ENCODE data around the gene POTEB3.
"Not testable (repeated sequence)": the region's sequence is repeated elsewhere in the genome, so short reads cannot be mapped to it uniquely, and the experiment has no call there.

- not testable (repeated sequence) for TF ChIP-seq SUZ12 (IDR thresholded peaks at IDR 0.05; ENCODE audit: extremely low read depth, insufficient read depth, insufficient read length); YY1 (IDR thresholded peaks at IDR 0.05; ENCODE audit: insufficient read depth, insufficient read length)
Observed at GRCh38 chr15:21368625-21369024, 71.7 kb downstream of the POTEB3 start.

Data from NT2/D1 (cell line).